NCI-H2029 treated with DMSO at 0.1 percent for 48 hours (cell line): ENCODE results near the gene COL2A1.

ENCODE experiments used
- DNase-seq: peaks from one replicate; lab custom pipeline; 2025; lab: John Stamatoyannopoulos, UW

COL2A1 gene

GRCh38 chr12:47989666-47990065 lies 14.6 kb downstream of the COL2A1 start:
- no peak for DNase-seq

DNA sequence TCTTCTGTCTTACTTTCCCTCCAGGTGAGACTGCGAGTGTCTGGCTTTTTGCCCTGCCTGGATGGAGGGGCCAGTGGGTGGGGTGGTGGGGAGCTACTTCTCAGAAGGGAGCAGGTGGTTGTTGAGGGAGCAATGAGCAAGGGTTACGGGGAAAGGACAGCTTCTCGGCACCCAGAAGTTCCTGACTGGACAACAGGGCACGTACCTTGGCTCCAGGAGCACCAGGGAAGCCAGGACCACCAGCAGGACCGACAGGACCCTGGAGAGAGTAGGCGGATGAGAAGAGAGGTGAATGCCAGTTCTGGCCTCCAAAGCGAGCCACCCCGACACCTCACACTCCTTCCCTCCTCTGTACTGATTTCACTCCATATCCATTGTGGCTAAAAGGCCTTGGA lies 15.3 kb downstream of the COL2A1 start:
- DNase-seq, result no peak

DNA sequence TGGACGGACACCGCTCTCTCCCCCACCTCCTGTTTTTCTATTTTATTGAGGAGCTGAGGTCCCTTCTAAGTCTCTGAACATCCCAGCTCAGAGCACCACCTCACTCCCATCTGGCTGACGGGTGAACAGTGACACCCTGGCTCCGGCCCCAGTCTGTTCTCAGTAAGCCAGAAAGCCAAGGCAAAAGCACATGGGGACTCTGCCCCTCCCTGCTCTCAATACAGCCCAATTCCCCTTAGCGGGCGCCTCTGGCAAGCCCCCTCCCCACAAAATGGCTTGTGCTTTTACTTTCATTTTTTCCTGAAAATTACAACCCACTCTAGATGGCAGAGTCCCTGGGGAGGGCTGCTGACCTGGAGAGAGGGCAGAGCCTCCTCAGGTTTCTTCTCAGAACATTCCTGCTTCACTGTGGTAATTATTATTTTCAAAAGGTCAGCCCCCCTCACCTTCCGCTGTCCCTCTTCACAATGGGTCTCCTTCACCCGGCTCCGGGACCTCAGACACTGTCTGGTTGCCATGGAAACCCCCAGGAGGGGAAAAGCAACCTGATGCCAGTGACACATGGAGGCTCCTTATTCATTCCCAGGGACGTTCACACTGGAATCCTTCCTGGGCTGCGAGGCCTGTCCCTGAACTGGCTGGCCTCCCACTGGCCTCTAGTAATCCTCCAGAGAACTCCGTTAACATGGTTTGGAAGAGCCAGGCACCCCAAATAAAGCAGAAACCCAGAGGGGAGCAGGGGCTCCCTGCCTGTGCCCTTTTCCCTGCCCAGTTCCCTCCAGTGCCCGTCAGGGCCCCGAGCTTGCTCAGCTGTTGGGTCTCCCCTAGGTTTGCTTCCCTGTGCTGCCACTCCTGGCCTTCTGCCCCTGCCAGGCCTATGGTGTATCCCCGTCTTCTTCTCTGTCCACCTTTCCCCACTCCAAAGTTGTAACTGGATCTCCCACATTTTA lies 15.9 kb downstream of the COL2A1 start:
- no peak for DNase-seq

GRCh38 chr12:47987411-47988072 lies 16.7 kb downstream of the COL2A1 start:
- no peak for DNase-seq

- DNase-seq, result no peak
Measured at GRCh38 chr12:47986832-47987231, 17.4 kb downstream of the COL2A1 start.

DNA sequence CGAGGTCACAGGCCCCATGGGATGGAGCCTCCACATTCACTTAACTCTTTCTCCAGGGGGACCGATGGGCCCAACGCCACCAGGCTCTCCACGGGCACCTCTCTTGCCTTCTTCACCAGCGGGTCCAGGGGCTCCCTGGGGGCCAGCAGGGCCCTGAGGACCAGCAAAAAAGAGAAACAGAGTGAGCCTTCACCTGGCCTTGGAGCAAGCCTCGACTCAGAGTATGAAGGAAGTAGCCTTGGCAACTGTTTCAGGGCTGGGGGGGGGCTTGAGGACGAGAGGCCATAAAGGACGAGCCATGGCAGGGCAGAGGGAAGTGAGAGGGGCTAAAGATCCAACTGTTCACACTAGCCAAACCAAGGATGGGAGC lies 18.0 kb downstream of the COL2A1 start:
- no peak for DNase-seq

GRCh38 chr12:47985596-47986290 lies 18.5 kb downstream of the COL2A1 start:
- DNase-seq, result no peak

GRCh38 chr12:47984331-47984801 lies 19.9 kb downstream of the COL2A1 start:
- DNase-seq, result no peak

GRCh38 chr12:47983541-47984115 lies 20.6 kb downstream of the COL2A1 start:
- DNase-seq, result no peak

DNA sequence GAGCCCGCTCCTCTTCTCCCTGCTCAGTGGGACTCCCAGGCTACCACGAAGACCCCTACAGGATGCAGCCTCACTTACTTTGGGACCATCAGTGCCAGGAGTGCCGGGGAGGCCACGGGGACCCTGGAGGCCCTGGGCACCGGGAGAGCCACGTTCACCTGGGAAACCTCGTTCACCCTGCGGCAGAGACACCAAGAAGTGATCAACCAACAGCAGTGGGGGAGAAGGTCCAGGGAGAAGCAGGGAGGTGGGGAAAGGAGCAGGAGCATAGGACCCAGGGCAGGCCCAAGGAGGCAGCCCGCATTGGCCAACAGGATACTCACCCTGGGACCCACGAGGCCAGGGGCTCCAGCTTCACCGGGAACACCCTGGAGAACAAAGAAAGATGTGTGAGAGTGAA lies 21.5 kb downstream of the COL2A1 start:
- no peak for DNase-seq

GRCh38 chr12:47982311-47982710 lies 22.0 kb downstream of the COL2A1 start:
- no peak for DNase-seq

DNA sequence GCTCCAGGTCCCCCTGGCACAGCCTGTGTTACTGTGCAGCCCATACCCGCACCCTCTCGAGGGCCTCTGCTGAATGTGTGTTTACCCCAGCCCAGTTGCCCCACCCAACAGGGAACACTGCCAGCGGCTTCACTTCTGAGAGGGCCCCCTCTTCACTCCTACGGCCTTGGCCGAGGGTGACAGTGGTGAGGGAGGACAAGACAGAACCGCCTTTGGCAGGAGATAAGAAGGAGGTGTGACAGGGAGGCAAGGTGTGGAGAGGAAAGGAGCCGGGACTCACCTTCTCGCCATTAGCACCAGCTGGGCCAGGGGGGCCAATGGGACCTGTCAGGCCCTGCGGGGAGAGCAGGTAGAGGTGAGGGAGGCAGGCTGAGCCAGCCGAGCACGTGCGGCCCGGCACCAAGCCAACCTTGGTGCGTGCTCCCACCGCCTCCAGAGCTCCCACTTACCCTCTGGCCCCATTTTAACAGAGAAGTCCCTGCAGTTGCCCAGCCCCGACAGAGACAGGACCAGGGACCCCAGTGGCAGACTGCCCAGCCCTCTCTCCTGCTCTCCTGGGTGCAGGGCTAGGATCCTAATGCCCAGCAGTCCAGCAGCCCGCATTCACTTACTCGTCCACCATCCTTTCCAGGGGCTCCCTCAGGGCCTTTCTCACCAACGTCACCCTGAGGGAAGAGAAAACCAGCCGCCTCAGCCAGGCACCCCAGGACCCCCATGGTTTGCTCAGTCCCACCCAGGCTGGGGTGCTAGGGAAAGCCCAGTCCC lies 22.6 kb downstream of the COL2A1 start:
- peak; percentile 27 for DNase-seq

GRCh38 chr12:47980779-47981495 lies 23.3 kb downstream of the COL2A1 start:
- no peak for DNase-seq

- DNase-seq, result no peak
Measured at GRCh38 chr12:47980197-47980596, 24.1 kb downstream of the COL2A1 start.

DNA sequence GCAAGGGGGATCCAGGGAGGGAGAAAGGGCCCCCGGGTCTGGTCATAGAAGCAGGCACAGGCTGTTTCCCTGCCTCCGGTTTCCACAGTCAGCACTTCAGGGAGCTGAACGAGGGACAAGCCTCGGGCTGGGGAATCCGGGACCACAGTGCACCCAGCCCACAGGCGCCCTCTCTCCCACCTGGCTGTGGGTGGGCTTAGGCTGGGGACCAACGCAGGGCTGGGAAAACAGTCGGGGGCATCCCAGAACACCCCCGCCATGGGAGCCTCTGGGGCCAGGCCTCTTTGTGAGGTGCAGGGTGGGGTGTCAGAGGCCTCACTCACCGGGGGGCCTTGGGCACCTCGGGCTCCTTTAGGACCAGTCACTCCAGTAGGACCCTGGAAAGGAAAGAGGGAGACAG lies 24.6 kb downstream of the COL2A1 start:
- DNase-seq, result no peak

DNA sequence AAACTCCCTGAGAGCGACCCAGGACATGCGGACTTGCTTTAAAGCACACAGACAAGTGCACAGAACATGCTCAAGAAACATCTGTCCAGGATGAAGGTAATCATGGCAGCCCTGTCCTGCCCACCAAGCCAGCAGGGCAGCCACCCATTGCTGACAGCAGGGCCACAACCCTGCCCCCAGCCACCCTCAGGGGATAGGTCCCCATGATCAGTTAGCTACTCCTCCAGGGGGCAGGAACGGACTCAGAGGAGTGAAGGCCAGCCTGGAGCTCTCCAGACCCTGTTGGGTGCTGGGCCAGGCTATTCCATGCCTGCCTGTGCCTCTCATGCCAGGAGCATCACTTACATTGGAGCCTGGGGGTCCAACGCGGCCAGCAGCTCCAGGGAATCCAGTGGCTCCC lies 25.1 kb downstream of the COL2A1 start:
- no peak for DNase-seq

DNA sequence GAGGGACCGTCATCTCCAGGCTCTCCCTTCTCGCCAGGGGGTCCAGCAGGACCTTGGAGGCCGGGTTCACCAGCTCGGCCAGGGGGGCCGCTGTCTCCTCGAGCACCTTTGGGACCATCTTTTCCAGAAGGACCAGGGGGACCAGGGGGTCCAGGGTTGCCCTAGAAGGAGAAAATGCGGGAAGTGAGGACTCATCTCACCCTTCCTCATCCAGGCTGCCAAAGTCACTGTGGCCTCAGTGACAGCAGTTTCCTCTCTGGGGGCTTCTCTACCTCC lies 25.7 kb downstream of the COL2A1 start:
- DNase-seq, result no peak

DNA sequence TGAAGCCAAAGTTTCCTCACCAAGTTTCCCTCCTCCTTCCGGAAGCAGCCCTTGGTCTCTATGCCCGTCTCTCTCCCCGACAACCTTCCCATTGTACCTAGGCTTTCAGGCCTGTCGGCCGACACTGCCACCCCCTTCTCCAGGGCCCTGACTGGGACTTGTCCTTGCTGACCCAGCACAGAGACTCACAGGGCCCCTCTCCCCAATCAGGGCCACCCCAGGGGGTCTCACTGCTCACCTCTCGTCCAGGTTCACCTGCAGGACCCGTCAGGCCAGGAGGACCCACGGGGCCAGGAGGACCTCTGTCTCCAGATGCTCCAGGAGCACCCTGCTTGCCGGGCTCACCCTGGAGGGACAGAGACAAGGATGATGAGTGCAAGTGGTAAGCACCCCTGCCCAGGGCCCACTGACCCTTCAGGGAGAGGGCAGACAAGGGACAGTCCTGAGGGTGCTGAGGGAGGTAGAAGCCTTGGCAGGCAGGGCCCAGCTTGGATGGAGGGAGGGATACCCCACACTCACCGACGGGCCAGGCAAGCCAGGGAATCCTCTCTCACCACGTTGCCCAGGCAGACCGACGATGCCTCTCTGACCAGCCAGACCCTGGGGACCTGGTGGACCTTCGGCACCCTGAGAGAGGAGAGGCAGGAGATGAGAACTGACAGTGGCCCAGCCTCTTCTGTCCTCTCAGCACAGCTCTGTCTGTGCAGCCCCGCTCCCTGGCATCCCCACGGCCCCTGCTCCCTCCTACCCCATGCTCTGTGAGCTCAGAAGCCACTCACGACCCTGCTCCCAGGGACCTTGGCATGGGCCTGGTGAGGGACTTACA lies 26.3 kb downstream of the COL2A1 start:
- no peak for DNase-seq

DNA sequence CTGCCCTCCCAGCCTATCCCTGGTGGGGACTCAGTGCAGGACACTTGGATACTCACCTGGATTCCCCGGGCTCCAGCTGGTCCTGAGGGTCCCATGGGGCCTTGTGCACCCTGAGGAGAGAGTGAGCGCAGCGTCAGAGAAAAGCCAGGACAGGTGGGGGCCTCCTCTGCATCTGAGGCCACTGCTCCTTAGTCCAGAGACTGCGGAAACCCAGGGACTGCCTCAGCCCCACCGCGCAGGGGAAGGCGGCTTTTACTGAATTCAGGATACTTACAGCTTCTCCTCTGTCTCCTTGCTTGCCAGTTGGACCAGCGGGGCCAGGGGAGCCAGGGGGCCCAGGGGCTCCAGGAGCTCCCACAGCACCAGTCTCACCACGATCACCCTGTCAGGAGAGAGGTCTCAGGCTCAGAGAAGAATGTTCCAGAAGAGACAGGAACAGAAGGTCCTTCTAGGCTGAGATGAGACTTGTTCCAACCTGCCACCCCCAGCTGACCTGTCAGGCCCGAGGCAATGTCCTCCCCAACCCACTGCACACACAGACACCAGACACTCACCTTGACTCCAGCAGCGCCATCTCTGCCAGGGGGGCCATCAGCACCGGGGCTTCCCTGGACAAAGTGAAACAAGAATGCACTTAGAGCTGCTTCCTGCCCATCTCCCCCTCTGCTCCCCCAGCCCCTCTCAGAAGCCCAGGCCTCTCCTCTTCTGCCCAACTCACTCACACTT lies 27.1 kb downstream of the COL2A1 start:
- no peak for DNase-seq

GRCh38 chr12:47975816-47976215 lies 28.5 kb downstream of the COL2A1 start:
- DNase-seq, result no peak
